GM12875 (cell line): ENCODE results near the gene C8B.

Experiments
- H3K4me3 ChIP-seq: one replicate; pipeline ENCODE4 v1.5.1; 2011; ENCODE audit warnings: low read depth, low read length, control low read depth
- TF ChIP-seq, protein P1 (sequence below): IDR thresholded peaks from 2 replicates; pipeline ENCODE4 v1.5.1; 2011; ENCODE audit warnings: low read depth, mild to moderate bottlenecking, control low read depth, inconsistent platforms, low read length, moderate library complexity, borderline replicate concordance; ENCODE audit not compliant: insufficient read depth

C8B gene

DNA sequence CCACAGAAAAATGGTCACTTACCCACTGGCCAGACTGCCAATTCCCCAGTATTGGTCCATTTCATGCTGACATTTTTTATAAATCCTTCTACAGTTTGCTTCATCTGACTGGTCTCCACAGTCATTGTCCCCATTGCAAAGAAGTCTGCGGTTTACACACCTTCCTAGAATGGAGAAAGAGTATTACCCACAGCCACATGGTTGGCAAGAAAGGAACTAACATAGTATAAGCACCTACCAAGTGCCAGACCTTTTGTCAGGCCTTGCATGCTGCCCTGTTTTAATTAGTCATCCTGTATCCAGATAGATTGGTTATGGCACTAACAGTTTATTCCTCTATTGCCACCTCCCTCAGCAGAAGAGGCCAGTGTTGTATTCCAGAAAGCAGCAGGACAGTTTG, 11.2 kb downstream of the C8B start:
- H3K4me3 ChIP-seq = no peak overlapping the region
- TF ChIP-seq, protein P1, sequence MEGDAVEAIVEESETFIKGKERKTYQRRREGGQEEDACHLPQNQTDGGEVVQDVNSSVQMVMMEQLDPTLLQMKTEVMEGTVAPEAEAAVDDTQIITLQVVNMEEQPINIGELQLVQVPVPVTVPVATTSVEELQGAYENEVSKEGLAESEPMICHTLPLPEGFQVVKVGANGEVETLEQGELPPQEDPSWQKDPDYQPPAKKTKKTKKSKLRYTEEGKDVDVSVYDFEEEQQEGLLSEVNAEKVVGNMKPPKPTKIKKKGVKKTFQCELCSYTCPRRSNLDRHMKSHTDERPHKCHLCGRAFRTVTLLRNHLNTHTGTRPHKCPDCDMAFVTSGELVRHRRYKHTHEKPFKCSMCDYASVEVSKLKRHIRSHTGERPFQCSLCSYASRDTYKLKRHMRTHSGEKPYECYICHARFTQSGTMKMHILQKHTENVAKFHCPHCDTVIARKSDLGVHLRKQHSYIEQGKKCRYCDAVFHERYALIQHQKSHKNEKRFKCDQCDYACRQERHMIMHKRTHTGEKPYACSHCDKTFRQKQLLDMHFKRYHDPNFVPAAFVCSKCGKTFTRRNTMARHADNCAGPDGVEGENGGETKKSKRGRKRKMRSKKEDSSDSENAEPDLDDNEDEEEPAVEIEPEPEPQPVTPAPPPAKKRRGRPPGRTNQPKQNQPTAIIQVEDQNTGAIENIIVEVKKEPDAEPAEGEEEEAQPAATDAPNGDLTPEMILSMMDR = no peak

DNA sequence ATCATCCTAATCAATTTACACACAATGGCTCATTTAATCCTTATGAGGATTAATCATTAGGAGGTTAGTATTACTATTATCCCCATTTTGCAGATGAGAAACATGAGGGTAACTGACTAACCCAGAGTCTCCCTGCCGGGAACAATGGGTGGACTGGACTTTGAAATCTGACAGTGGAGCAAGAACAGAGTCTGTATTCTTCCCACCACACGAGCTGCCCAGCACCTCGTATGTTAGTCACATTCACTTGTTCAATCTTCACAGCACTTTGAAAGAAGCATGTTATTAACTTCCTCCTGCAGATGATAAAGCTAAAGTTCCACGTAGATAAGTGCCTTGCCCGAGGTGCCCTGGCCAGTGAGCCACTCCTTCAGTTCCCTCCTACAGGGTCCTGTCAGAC, 12.4 kb downstream of the C8B start:
- TF ChIP-seq, protein P1 = no peak
- no peak overlapping the region for H3K4me3 ChIP-seq

DNA sequence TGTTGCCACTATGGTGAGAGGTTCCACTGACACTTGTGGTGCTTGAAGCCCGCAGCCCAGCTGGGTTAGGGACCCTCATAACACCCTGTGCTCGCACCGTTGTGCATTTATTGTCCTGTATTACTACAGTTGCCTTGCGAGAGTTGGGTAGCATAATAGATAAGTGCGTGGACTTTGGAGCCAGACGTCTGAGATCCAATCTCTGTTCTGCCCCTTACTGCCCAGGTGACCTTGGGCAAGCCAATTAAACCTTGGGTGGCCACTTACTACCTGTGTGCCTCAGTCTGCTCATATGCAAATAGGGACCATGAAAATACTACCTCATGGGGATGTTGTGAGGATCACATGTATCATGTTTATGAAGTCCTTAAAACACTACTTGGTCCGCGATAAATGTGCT, 13.3 kb downstream of the C8B start:
- H3K4me3 ChIP-seq = no peak overlapping the region
- TF ChIP-seq, protein P1 = no peak

- H3K4me3 ChIP-seq = no peak overlapping the region
Observed at GRCh38 chr1:56948403-56949023, 17.3 kb downstream of the C8B start.

DNA sequence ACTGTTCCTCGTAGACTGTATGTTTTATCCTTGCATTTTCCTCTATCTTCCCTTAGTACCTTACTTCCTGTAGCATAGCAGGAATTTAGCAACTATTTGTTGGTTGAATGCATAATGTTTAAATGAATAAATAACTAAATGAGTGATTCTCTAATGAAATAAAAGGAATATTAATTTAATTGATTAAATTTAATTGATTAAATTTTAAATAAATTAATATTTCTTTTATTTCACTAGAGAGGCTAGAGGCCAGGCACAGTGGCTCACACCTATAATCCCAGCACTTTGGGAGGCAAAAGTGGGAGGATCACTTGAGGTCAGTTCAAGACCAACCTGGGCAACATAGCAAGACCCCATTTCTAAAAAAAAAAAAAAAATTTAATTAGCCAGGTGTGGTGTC, 25.8 kb downstream of the C8B start:
- TF ChIP-seq, protein P1 = no peak
- H3K4me3 ChIP-seq = no peak overlapping the region

More at GRCh38 chr1:56948403-56949023, 17.3 kb downstream of the C8B start:
- TF ChIP-seq, protein P1 = no peak

- no peak overlapping the region for H3K4me3 ChIP-seq
- TF ChIP-seq, protein P1 = no peak
Observed at GRCh38 chr1:56939209-56939608, 26.6 kb downstream of the C8B start.

DNA sequence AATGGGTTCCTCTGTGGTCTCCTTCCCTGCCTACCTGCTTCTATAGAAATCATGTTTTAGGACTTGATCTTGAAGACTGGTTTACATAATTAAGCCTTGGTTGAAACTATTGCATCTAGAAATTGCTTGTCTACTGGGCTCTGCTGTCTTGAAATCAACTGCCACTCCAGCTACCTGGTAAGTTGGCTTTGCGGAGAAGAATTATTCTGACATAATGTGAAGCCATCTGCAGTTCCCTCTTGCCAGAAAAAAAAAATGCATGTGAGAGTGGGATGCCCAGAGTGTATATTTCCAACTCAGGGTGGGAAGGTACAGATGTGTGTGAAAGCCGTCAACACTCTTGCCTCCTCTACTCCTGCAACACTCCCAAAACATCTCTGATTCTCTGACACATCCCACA, 27.2 kb downstream of the C8B start:
- TF ChIP-seq, protein P1 = no peak
- no peak overlapping the region for H3K4me3 ChIP-seq
